ENCODE data around the gene PHLDB2. TPM values are rescaled to one million over a fixed set of nuclear protein-coding genes. Genes with fewer than 3 reads are reported as not detected.
A peak's percentile ranks its signal among the peaks of the same experiment; 100 is the strongest.

PHLDB2 gene
- total RNA-seq, 1 donor from 2014 or later, result 36.9 TPM

DNA sequence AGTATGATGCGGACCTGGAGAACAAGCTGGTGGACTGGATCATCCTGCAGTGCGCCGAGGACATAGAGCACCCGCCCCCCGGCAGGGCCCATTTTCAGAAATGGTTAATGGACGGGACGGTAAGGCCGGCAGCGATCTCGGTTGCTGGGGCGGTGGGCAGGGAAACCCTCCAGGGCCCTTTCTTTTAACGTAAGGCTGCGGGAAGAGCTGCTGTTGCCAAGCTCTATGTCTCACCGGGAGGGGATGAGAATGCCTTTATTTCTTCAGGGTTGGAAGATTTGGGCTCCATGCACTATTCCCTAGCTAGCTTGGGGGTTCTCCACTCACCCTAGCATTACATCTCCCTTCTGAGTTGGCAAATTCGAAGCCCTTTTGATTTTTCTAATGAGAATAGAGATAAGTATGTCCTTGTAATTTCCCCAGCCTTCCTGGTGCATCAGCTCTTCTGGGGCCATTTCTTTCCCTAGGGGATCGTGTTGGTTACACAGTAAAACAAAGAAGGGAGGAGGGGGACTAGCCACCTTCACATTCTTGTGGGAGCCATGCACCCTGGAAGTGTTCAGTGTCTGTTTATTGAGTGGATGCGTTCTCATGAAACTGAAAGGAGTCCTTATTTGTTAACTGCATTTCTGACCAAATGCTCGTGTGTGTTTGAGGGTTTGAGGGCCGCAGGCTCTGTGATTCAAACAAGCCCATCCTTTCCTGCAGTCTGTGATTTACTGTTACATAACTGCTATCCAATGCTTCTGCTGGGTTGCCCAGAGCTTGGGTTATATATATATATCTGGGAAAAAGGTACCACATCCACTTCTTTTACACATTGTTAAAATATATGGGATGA is 140.6 kb downstream of the PHLDB2 start:
- DNase-seq (ENCODE audit: low read depth), result no peak
- TF ChIP-seq, protein P1, sequence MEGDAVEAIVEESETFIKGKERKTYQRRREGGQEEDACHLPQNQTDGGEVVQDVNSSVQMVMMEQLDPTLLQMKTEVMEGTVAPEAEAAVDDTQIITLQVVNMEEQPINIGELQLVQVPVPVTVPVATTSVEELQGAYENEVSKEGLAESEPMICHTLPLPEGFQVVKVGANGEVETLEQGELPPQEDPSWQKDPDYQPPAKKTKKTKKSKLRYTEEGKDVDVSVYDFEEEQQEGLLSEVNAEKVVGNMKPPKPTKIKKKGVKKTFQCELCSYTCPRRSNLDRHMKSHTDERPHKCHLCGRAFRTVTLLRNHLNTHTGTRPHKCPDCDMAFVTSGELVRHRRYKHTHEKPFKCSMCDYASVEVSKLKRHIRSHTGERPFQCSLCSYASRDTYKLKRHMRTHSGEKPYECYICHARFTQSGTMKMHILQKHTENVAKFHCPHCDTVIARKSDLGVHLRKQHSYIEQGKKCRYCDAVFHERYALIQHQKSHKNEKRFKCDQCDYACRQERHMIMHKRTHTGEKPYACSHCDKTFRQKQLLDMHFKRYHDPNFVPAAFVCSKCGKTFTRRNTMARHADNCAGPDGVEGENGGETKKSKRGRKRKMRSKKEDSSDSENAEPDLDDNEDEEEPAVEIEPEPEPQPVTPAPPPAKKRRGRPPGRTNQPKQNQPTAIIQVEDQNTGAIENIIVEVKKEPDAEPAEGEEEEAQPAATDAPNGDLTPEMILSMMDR (conservative IDR thresholded peaks at IDR 0.05; ENCODE audit: low read depth, low read length), result no peak
- peak overlapping the region; percentile 74 for H3K4me3 ChIP-seq (ENCODE audit: low read depth, low read length)

DNA sequence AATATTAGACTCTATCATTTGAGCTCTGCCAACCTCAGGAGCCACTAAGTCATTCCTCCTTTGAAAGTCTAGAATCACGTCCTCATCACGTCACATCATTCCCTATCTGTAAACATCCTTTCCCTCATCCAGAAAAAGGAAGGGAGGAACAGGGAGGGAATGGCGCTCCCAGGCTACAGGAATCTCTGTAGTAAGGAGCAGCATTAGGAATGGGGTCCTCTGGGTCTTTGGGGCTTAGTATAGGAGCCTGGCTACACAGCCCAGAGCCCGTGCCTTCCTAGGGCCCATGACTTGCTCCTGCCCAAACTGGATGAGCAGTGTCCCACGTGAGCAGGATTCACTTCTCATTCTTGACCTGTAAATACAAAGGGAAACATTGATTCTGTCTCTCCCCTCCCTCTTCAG is 141.3 kb downstream of the PHLDB2 start:
- TF ChIP-seq, protein P1 (conservative IDR thresholded peaks at IDR 0.05; ENCODE audit: low read depth, low read length), result no peak
- no peak for DNase-seq (ENCODE audit: low read depth)
- H3K4me3 ChIP-seq (ENCODE audit: low read depth, low read length), result peak overlapping the region; percentile 74

DNA sequence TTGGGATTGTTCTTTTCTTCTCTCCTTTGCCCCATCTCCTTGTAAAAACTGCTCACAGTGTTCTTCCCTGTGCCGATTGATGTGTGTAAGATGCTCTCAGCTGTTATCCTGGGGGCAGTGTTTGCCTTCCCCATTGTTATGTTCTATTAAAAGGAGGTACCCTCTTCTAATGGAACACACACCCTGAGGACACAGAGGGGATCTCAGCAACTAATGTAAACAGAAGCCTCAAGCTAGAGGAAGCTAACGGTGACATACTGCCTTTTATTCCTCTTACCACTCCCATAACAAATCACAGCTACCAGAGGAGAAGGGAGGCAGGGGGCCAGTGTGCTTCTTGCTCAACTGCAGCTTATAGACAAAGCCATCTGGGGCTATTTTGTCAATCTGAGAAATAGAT is 141.9 kb downstream of the PHLDB2 start:
- TF ChIP-seq, protein P1 (conservative IDR thresholded peaks at IDR 0.05; ENCODE audit: low read depth, low read length), result no peak
- H3K4me3 ChIP-seq (ENCODE audit: low read depth, low read length), result no peak overlapping the region
- DNase-seq (ENCODE audit: low read depth), result no peak

DNA sequence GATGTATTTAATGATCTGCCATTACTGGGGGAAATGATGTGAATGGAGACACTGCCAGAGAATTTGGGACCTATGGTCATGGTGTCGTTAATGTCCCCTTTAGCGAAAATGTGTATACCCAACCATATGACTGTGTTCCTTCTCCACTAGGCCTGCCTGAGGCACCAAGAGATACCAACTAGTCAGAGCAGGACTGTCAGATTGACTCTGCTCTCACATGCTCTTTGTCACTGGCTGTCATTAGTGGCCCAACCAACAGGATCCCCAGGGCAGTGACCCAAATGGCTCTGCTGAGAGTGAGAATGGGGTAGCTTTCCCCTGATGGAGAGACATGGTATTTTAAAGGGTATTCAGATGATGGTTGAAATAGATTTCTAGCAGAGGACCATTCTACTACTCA is 142.5 kb downstream of the PHLDB2 start:
- DNase-seq (ENCODE audit: low read depth), result no peak
- TF ChIP-seq, protein P1 (conservative IDR thresholded peaks at IDR 0.05; ENCODE audit: low read depth, low read length), result no peak
- no peak overlapping the region for H3K4me3 ChIP-seq (ENCODE audit: low read depth, low read length)

DNA sequence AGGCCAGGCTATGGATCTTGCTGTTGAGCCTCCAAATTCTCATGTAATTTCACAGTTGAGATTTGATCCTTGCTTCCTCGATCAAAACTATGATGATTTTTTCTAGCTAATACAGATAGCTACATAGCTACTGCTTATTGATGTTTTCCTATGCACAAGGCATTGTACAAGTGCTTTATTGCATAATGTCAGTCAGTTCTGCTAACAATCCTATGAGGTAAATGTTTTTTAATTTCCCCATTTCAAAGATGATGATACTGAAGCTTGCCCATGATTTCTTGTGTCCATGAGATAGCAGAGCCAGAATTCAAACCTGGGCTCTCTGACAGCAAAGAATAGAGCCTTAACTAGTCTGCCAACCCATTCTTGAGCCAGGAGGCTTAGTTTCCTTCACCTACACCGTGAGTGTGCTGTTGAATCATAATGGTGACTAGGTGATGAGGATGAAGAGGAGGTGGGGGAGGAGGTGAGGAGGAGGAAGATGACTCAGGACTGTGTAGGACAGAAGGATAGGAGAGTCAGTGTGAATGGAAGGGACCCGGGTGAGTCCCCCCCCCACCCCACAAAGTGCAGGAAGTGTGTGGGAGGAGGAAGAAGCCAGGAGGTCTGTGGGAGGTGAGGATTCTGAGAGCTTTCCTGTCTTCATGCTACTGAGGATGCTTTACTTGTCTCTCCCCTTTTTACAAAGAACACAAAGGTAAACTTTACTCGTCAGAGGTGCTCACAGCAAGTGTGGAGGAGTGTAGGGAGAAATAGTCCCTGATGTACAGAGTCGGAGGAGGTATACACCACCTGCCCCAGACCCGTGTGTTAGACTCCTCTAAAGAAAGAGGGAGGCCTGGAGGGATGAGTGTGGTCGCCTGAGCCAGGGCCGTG is 143.3 kb downstream of the PHLDB2 start:
- DNase-seq (ENCODE audit: low read depth), result no peak
- TF ChIP-seq, protein P1 (conservative IDR thresholded peaks at IDR 0.05; ENCODE audit: low read depth, low read length), result no peak
- no peak overlapping the region for H3K4me3 ChIP-seq (ENCODE audit: low read depth, low read length)

DNA sequence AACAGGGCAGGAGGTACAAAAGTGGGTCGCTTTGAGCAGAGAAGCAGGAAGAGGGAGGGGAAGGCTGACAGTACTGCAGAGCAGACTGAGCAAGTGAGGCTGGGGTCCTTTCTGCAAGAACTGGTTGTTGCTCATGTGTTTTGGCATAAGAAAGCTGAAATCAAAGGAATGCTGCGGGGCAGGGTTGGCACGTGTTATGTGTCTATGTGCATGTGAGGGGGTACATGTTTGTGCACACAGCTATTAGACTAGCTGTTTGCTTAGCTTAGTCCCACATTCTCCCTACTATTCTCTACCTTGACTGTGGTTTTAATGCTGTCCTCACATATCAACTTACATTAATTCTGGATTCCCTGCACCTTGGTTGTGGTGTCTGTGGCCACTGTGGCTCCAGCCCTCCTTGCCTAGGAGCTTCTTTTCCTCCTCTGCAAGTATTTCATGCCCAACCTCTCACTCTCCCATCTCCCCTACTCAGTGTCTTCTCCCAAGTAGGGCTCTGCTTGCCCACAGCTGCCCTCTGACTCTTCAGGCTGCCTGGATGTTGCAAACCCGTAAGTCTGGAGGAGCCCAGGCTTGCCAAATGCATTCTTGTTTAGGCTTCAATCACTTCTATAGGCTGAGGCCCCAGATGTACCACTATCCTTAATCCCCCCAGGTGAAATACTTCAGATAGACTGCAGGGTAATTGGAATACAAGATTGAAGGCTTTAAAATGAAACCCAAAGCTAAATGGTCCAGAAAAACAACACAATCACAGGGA is 144.4 kb downstream of the PHLDB2 start:
- no peak for DNase-seq (ENCODE audit: low read depth)
- no peak overlapping the region for H3K4me3 ChIP-seq (ENCODE audit: low read depth, low read length)
- TF ChIP-seq, protein P1 (conservative IDR thresholded peaks at IDR 0.05; ENCODE audit: low read depth, low read length), result no peak
